ENCODE data around the gene TMEM62.
"Not testable (repeated sequence)": the region's sequence is repeated elsewhere in the genome, so short reads cannot be mapped to it uniquely, and the experiment has no call there.

TMEM62 gene

DNA sequence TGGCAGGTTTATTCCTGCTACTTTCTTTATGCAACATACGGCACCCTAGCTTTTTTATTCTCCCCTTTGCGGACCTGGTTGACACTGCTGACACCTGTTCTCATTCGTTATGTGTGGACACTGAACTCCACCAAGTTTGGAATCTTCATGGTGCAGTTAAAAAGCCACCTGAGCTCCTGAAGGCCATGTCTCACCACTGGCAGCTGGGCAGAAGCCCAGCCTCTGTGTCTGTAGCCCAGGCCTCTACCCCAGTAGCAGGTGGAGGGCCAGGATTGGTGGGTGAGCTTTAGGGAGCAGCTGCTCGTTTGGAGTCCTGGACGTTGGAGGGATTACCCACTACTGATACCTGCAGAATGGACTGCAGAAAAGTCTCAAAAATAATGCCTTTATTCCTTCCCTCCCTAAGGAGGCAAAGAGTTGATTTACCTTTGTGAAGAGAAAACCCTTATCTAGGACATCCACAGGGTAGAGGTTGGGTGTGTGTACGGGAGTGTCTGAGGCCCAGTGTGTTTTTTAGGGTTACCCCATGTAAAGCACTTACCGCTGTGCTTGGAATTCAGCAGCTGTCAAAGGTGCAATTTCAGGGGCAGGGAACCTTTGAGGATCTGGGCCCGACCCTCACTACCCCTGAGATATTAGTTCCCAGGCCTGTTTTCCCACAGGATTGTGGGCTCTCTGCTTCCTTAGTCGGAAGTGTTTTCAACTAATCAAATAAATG is 51.2 kb downstream of the TMEM62 start:
- no peak for DNase-seq

DNA sequence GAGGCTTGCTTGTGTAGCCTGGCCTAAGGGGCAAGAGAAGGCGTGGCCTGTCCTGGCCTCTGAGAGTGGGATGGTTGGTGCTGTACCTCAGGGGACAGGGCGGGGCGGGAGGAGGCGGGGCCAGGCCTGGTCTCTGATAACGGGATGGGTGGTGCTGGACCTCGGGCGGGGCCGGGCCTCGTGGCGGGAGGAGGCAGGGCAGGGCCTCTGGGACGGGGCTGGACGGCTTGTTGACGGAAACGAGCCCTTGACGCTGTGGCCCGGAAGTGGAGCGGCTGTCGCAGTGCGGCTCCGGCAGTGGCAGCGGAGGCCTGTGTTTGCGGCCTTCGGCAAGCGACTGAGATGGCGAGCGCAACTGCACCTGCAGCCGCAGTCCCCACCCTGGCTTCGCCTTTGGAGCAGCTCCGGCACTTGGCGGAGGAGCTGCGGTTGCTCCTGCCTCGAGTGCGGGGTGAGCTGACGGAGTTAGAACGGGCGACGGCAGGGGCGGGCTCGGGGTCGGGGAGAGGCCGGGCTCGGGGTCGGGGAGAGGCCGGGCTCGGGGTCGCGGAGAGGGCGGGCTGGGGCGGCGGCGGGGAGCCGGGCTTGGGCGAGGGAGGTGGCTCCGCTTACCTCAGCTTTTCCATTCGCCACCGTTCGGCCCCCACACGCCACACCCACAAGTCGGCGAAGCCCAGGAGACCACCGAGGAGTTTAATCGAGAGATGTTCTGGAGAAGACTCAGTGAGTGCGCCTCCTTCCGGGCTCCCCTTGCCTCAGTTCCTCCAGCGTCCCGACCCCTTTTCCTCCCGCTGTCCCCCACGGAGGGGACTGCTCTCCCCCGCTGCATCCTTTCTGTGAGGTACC is 52.0 kb downstream of the TMEM62 start, which contains the start of gene CCNDBP1:
CCNDBP1 (plus strand) TSS at position 247 of the 846 bp plus-strand sequence; CDS start at position 343, 96 bp downstream.
- peak; percentile 93 for DNase-seq

DNA sequence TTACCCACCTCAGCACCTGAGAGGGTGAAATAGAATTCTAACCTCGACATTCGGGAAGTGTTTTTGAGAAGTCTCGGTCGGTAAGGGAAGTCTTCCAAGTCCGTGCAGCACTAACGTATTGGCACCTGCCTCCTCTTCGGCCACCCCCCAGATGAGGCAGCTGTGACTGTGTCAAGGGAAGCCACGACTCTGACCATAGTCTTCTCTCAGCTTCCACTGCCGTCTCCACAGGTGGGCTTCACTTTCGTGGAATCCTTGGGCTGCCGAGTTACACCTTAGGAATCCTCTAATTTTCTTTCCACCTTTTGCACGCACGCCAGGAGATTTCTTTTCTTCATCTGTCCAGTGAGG is 52.6 kb downstream of the TMEM62 start:
- DNase-seq = no peak

DNA sequence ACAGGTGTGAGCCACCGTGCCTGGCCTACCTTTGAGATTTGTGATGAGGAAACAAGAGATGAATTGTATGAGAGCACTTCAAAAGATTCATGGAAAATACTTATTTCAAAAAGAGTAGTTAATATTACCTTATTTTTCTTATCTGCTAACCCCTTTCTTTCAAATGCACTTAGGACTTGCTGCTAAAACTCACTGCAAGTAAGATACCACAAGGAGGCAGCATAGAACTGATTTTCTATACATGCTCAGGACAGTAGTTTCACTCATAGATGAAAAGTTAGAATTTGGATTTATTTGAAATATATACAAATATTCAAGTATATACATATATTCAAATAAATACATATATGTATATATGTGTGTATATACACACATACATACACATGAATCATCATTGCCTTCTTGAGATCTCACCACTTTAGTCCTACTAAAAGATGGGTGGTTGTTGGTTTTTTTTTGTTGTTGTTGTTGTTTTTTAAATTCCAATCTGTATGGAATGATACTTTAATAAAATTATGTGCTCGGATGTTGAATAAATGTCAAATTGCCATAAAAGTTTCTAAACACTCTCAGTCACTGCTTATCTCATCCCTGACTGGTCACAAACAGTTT is 54.3 kb downstream of the TMEM62 start:
- DNase-seq = peak; percentile 69

DNA sequence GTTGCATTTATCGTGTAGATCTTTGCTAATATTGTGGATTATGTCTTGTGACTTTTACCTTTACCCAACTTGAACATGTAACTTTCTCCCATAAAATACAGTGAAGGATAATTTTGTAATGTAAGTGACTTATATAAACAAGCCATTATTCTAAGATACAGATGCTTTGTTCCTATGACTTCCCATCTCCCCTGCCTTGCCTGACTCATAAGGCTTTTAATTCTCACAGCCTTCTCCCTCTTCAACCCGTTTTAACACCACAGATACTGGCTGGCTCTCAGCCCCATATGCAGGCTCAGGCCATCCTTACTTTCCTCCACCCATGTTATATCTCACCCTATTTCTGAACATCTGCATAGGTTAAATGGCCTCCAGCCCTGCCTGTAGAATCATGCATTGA is 55.9 kb downstream of the TMEM62 start:
- DNase-seq = no peak

DNA sequence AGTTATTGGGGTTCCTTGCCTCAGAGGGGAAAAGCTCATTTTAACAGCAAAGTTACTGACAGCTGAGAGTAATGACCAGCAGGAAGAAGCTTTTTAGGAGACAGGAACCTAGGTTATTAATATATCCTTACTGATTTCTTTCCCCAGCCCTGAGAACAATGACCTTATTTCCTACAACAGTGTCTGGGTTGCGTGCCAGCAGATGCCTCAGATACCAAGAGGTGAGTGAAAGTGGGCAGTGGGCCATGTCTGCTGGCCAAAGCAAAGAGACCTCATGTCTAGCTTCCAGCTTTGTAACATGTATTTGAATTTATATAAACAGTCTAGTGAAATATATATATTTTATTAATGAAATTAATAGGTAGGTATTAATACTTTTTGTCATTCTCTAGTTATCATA is 56.8 kb downstream of the TMEM62 start:
- DNase-seq = no peak

DNA sequence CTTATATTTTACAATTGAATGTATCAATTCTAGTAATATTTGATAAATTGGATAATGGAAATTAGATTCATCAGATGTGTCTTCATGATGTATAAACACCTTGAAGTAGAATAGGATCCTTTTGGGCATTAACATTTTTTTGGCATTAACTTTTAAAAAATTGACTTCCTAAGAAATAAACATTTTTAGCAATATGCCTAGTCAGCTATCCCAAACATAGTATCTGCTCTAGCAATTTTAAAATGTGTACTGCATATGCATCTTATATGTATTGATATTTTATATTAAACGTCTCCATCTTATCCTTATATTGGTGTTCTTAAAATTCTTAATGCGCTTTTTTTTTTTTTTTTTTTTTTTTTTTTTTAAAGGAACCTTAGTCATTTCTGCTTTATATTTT is 60.3 kb downstream of the TMEM62 start:
- no peak for DNase-seq

DNA sequence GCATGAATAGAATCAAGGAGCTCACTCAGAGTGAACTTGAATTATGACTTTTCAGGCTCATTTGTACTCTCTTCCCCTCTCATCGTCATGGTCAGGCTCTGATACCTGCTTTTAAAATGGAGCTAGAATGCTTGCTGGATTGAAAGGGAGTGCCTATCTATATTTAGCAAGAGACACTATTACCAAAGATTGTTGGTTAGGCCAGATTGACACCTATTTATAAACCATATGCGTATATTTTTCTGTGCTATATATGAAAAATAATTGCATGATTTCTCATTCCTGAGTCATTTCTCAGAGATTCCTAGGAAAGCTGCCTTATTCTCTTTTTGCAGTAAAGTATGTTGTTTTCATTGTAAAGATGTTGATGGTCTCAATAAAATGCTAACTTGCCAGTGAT is 61.4 kb downstream of the TMEM62 start:
- DNase-seq = no peak

DNA sequence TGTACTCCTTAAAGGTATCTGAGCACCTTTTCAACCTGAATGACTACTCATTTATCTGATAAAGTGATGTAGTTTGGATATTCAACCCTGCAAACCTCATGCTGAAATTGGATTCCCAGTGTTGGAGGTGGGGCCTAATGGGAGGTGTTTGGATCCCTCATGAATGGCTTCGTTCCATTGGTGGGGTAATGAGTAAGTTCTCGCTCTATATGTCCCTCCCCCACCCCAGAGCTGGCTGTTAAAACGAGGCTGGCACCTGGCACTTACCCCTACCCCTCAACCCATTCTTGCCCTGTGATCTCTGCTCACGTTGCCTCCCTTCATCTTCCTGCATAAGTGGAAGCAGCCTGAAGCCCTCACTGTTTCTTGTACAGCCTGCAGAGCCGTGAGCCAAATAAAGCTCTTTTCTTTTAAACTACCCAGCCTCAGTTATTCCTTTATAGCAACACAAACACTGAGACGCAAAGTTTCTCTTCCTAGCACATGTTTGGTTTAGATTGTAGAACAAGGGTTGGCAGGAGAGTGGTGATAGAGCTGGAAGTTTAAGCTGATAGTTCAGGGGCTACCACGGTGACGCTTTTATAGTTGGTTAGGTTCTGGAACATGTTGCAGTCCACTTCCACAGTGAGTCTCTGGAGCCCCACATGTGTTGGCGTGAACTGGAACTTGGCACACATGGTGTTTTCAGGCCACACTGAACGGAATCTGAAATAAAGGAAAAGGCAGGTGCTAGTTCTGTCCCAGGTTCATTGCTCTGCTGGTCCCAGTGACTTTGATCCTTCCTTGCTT is 63.6 kb downstream of the TMEM62 start:
- DNase-seq = no peak

DNA sequence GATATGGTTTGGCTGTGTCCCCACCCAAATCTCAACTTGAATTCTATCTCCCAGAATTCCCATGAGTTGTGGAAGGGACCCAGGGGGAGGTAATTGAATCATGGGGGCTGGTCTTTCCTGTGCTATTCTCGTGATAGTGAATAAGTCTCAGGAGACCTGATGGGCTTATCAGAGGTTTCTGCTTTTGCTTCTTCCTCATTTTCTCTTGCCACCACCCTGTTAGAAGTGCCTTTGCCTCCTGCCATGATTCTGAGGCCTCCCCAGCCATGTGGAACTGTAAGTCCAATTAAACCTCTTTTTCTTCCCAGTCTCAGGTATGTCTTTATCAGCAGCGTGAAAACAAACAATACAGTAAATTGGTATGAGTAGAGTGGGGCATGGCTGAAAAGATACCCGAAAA is 64.4 kb downstream of the TMEM62 start:
- DNase-seq = not testable (repeated sequence)

DNA sequence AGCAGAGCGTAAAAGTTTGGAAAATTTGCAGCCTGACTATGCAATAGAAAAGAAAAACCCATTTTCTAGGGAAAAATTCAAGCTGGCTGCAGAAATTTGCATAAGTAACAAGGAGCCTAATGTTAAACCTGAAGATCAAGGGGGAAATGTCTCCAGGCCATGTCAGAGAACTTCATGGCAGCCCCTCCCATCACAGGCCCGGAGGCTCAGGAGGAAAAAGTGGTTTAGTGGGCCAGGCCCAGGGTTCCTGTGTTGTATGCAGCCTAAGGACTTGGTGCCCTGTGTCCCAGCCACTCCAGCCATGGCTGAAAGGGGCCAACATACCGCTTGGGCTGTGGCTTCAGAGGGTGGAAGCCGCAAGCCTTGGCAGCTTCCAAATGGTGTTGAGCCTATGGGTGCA is 65.2 kb downstream of the TMEM62 start:
- not testable (repeated sequence) for DNase-seq

DNA sequence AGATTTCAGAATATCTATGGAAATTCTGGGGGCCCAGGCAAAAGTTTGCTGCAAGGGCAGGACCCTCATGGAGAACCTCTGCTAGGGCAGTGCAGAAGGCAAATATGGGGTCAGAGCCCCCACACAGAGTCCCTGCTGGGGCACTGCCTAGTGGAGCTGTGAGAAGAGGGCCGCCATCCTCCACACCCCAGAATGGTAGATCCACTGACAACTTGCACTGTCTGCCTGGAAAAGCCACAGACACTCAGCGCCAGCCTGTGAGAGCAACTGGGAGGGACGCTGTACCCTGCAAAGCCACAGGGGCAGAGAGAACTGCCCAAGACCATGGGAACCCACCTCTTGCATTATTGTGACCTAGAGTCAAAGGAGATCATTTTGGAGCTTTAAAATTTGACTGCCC is 65.6 kb downstream of the TMEM62 start:
- DNase-seq = no peak

DNA sequence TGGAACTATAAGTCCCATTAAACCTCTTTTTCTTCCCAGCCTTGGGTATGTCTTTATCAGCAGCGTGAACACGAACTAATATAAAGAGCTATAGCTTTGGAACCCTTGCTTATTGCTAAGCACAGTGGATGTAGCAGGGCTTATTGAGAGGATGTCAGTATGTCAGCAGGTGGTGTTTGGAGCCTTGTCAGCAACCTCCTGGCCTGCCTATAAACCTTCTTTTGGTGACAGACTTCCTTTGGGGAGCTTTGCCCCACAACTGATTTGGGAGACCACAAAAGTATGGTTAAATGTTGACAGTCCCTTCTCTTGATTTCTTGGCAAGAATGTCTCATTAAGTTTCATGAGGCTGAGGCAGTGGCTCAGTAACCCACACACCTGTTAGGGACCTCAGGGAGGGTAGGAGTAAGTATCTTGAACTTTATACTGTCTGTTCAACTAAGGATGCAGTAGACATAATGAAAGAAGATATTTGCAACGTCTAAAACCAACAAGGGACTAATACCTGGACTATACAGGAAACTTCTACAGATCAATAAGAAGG is 66.6 kb downstream of the TMEM62 start:
- DNase-seq = no peak

DNA sequence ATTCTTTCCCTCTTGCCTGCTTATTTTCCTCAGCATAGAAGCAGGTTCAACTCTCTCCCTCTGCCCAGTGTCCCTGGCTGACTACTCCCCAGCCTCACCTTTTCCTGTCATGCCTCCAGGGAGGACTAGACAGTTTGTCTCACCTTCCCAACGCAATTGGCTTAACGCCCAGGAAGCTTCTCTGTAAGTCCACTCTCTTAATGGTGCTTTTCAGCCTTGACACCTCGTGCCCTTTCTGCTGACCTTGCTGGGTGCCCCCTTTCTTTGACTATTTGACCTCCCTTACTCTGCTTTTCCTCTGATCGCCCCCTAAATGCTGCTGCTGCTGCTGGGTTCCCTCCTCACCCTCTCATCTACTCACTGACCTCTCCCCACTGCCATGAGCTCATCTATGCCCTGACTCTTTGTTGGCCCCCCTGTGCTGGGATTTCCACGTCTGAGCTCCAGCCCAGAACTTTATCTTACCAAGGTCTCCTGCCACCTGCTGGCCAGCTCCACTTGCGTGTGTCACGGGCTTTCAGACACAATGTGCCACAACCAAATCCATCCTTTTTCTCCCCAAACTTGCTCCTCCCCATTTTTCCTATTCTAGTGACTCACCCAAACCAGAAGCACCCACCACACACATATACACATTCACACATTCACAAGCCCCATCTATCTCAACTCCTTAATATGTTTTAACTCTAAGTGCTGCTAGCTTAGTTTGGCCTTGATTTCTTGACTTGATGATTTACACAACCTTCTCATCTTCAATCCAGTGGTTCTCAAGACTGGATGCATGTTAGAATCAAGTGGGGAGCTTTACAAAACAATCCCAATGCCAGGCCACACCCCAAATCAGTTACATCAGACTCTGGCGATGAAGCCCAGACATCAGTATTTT is 70.9 kb downstream of the TMEM62 start:
- DNase-seq = peak; percentile 34

DNA sequence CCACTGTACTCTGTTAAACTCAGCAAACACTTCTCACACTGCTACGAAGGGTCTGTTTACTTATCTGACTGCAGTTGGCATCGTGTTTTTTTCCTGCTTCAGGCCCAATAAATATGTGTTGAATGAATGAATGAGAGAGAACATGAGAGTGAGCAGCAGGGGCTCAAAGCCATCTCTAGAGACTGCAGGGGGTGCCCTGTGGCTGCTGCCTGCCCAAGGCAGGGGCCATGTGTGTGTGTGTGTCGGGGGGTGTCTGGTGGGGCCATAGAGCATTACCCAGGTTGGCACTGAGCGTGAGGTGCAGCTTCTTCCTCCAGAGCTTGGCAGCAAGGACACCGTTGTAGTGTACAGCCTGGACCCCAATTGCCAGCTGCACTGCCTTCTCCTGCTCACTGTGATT is 72.7 kb downstream of the TMEM62 start:
- no peak for DNase-seq

DNA sequence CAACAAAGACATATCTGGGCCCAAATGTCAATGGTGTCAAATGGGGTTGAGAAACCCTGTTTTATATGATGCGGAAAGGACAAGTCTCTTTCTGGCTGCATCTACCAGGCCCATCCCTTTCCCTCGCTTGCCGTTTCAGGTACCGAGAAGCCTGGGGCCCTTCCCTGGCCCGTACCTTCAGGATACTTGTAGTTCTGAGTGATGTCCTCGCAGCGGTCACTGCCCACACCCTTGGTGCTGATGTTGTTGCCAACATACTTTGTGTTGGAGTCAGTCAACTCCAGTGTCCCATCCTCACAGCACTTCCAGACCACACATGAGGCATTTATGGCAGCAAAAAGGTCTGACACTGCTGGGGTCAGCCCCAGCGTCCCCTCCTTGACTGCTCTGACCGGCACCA is 73.6 kb downstream of the TMEM62 start:
- DNase-seq = no peak

DNA sequence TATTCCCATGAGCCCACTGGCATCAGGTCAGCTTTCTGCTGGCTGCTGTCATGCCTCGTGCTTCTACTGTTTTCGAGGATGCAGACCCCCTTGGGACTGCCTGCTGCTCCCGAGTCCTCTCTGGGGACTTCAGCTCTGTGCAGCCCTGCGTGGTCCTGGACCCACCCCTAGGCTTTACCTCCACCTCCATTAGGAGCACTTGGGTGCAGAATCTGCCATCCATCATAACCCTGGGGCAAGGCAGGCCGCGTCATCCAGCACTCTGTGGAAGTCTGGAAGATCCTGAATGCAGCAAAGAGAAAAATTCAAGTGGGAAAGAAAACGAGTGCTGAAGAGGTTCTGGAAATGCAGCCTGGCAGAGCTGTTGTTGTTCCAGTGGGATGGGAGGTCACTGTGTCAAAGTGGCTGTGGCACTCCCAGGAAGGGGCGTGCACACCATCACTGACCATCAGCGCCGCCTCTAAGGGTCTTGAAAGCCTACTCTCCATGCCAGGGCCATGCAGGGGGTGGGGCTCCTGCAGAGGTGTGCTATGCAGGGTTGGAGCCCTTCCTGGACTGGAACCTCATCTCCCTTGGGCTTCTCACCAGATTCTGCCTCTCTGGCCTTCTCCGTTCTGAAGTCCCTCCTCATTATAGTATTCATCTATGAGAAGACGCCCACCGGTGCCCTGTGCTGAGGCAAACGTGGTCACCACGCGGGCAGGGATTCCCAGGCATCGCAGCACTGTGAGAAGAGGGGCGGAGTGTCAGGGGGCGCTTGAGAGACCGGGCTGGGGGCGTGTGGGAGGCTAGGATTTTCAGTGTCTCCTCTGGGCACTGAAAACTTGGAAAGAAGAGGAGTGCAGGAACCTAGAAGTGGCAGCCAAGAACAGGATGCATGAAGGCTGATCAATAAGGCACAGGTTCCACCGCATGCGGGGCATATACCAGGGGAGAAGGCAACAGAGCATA is 74.9 kb downstream of the TMEM62 start:
- no peak for DNase-seq

DNA sequence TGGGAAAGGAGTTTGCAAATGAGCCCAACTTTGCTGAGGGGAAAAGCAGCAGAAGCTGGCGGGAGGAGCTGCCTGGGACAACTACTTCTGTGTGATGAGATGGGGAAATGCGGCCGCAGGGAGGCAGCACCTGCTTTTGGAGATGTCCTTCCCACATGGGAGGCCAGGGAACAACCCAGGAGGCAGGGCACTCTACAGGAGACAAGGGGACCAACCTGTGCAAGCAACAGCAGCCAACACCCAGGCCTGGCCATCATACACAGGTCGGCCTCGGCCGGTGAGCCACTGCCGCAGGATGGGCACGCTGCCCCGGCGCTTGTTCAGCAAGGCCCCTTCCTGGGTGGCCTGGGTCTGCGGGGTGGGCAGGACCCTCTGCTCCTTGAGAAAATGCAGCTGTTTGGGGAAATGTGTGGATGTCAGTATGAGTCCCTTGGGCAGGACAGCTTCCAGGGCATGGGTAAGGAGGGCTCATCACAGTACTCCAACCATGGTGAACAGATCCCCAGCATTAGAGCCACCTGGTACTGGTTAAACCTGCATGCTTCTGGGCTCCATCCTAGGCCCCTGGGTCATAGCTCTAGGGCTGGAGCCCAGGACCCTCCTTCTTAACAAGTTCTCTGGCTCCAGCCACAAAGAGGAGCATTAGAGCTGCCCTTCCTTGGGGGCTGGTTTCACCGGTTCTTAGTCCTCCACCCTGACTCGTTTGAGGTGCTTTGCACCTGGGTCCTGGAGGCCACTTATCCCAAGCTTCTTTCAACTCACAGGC is 75.9 kb downstream of the TMEM62 start:
- peak; percentile 20 for DNase-seq

DNA sequence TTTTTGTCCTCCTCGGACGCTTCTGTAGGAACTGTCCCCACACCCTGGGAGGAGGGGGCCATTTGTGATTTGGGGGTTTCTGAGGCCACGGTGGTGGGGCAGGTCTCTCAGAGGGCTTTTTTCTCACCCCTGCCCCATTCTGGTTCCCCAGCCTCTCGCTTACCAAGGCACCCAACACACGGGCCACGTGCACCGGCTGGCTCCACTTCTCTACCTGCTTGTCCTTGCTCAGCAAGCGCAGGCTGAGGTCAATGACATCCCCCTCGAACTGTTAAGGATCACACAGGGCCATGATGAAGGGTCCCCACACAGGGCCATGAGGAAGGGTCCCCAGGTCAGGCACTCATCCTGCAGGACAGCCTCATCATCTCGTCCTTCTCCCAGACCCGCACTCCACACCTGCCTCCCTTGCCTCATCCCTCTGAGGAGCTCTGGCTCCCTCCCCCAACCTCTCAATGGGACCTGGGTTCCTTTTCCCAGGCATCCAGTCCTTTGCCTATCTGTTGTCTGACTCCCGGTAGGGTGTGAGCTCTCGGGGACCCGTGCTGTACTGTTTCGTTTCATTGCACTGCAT is 76.9 kb downstream of the TMEM62 start:
- DNase-seq = no peak

Data from MV-4-11 (cell line).